SW 1271 (cell line): ENCODE results near the gene DBN1.

ENCODE experiments used
- DNase-seq, 2 experiments: peaks; one replicate each; lab custom pipeline; 2025; lab: John Stamatoyannopoulos, UW

Gene DBN1

GRCh38 chr5:177473443-177474001 lies at the start of gene DBN1:
TSS of gene DBN1 (minus strand) at chr5:177473634. CDS start at chr5:177473521, 113 bp downstream.
- peak in 1 of 2 experiments; percentile 47 for DNase-seq

- no peak for DNase-seq
Observed at GRCh38 chr5:177520916-177521513, 47.6 kb upstream of the DBN1 start.

- no peak for DNase-seq
Observed at GRCh38 chr5:177520271-177520670, 46.8 kb upstream of the DBN1 start.

- no peak for DNase-seq
Observed at GRCh38 chr5:177519463-177520235, 46.2 kb upstream of the DBN1 start.

- peak; percentile 99 to 100 for DNase-seq
Observed at GRCh38 chr5:177516601-177517568, 43.5 kb upstream of the DBN1 start, which contains the start of gene DDX41. TSS of gene DDX41 (minus strand) at chr5:177516961. CDS start at chr5:177516945, 16 bp downstream.

GRCh38 chr5:177515580-177515979 lies 42.1 kb upstream of the DBN1 start:
- DNase-seq = no peak

GRCh38 chr5:177514541-177514940 lies 41.1 kb upstream of the DBN1 start:
- DNase-seq = no peak

GRCh38 chr5:177513500-177513899 lies 40.1 kb upstream of the DBN1 start:
- DNase-seq = no peak

GRCh38 chr5:177512736-177513380 lies 39.4 kb upstream of the DBN1 start:
- no peak for DNase-seq

- DNase-seq = no peak
Observed at GRCh38 chr5:177511796-177512675, 38.6 kb upstream of the DBN1 start.

GRCh38 chr5:177511181-177511580 lies 37.7 kb upstream of the DBN1 start:
- DNase-seq = no peak

GRCh38 chr5:177510567-177511053 lies 37.2 kb upstream of the DBN1 start:
- DNase-seq = no peak

- DNase-seq = no peak
Observed at GRCh38 chr5:177509991-177510566, 36.6 kb upstream of the DBN1 start.

- no peak for DNase-seq
Observed at GRCh38 chr5:177509381-177509951, 36.0 kb upstream of the DBN1 start, which contains the start of gene DOK3. TSS of gene DOK3 (minus strand) at chr5:177509826. CDS start at chr5:177509540, 286 bp downstream.

- no peak for DNase-seq
Observed at GRCh38 chr5:177508837-177509236, 35.4 kb upstream of the DBN1 start.

- DNase-seq = no peak
Observed at GRCh38 chr5:177508221-177508611, 34.8 kb upstream of the DBN1 start.

GRCh38 chr5:177507596-177508220 lies 34.3 kb upstream of the DBN1 start:
- DNase-seq = no peak

GRCh38 chr5:177507165-177507564 lies 33.7 kb upstream of the DBN1 start:
- peak in 1 of 2 experiments; percentile 19 for DNase-seq

- DNase-seq = no peak
Observed at GRCh38 chr5:177505075-177505474, 31.6 kb upstream of the DBN1 start.
